H9 (cell line): ENCODE data around the gene CYP27A1. TPM values are rescaled to one million over a fixed set of nuclear protein-coding genes. Genes with fewer than 3 reads are reported as not detected.
"Not testable (repeated sequence)": the region's sequence is repeated elsewhere in the genome, so short reads cannot be mapped to it uniquely, and the experiment has no call there.

ENCODE experiments used
- DNase-seq: peaks from one replicate; pipeline ENCODE4 v3.0.0-alpha.2; 2017
- H2AFZ ChIP-seq: one replicate; pipeline ENCODE4 v1.6.1; 2013; ENCODE audit warnings: mild to moderate bottlenecking, low read length, control low read depth, moderate library complexity
- H2AK5ac ChIP-seq: 2 replicates; pipeline ENCODE4 v1.6.1; 2013; ENCODE audit warnings: low read length, control low read depth, mixed read lengths; ENCODE audit not compliant: insufficient read length
- H2BK120ac ChIP-seq: one replicate; pipeline ENCODE4 v1.6.1; 2013; ENCODE audit warnings: low read depth, mild to moderate bottlenecking, low read length, control low read depth, inconsistent platforms; ENCODE audit not compliant: poor library complexity, severe bottlenecking
- H2BK12ac ChIP-seq: 2 replicates; pipeline ENCODE4 v1.6.1; 2013; ENCODE audit warnings: low read length, control low read depth, mixed read lengths, low read depth; ENCODE audit not compliant: insufficient read length
- H2BK15ac ChIP-seq: 2 replicates; pipeline ENCODE4 v1.6.1; 2013; ENCODE audit warnings: low read depth, low read length, control low read depth
- H2BK20ac ChIP-seq: one replicate; pipeline ENCODE4 v1.6.1; 2013; ENCODE audit warnings: low read depth, mild to moderate bottlenecking, low read length, control low read depth, inconsistent platforms; ENCODE audit not compliant: poor library complexity, severe bottlenecking
- H2BK5ac ChIP-seq: 2 replicates; pipeline ENCODE4 v1.6.1; 2013; ENCODE audit warnings: low read length, control low read depth, mixed read lengths; ENCODE audit not compliant: insufficient read length
- H3K14ac ChIP-seq: 2 replicates; pipeline ENCODE4 v1.6.1; 2013; ENCODE audit warnings: low read length, control low read depth; ENCODE audit not compliant: insufficient read depth
- H3K18ac ChIP-seq: 2 replicates; pipeline ENCODE4 v1.6.1; 2013; ENCODE audit warnings: low read depth, mild to moderate bottlenecking, mixed read lengths, low read length, control low read depth; ENCODE audit not compliant: insufficient read length
- H3K23ac ChIP-seq: 2 replicates; pipeline ENCODE4 v1.6.1; 2013; ENCODE audit warnings: low read length, control low read depth, mixed read lengths, low read depth; ENCODE audit not compliant: insufficient read length
- H3K23me2 ChIP-seq: 2 replicates; pipeline ENCODE4 v1.6.1; 2013; ENCODE audit warnings: low read depth, mild to moderate bottlenecking, mixed read lengths, low read length, control low read depth; ENCODE audit not compliant: insufficient read length, poor library complexity, severe bottlenecking
- H3K27ac ChIP-seq: 2 replicates; pipeline ENCODE4 v1.5.1; 2013; ENCODE audit warnings: low read length, control low read depth, mixed read lengths, low read depth; ENCODE audit not compliant: insufficient read length
- H3K27me3 ChIP-seq: 2 replicates; pipeline ENCODE4 v1.6.1; 2013; ENCODE audit warnings: low read length, control low read depth, inconsistent platforms; ENCODE audit not compliant: insufficient read depth
- H3K4ac ChIP-seq: 2 replicates; pipeline ENCODE4 v1.6.1; 2013; ENCODE audit warnings: low read depth, mild to moderate bottlenecking, control low read depth, inconsistent platforms, low read length, moderate library complexity
- H3K4me1 ChIP-seq: 2 replicates; pipeline ENCODE4 v1.6.1; 2013; ENCODE audit warnings: low read length, control low read depth, inconsistent platforms; ENCODE audit not compliant: insufficient read depth
- H3K4me2 ChIP-seq: 2 replicates; pipeline ENCODE4 v1.6.1; 2013; ENCODE audit warnings: low read length, control low read depth, mixed read lengths; ENCODE audit not compliant: insufficient read length, insufficient read depth
- H3K56ac ChIP-seq: 2 replicates; pipeline ENCODE4 v1.6.1; 2013; ENCODE audit warnings: low read depth, mild to moderate bottlenecking, mixed read lengths, low read length, control low read depth; ENCODE audit not compliant: insufficient read length
- H3K79me1 ChIP-seq: 2 replicates; pipeline ENCODE4 v1.6.1; 2013; ENCODE audit warnings: low read depth, mild to moderate bottlenecking, moderate library complexity, low read length, control low read depth, inconsistent platforms; ENCODE audit not compliant: insufficient read depth, poor library complexity, severe bottlenecking
- H3K79me2 ChIP-seq: 2 replicates; pipeline ENCODE4 v1.6.1; 2013; ENCODE audit warnings: low read length, control low read depth, inconsistent platforms; ENCODE audit not compliant: insufficient read depth
- H3K9ac ChIP-seq: 2 replicates; pipeline ENCODE4 v1.6.1; 2013; ENCODE audit warnings: low read length, control low read depth, mixed read lengths; ENCODE audit not compliant: insufficient read length; ENCODE audit errors: extremely low read depth
- H3K9me3 ChIP-seq: one replicate; pipeline ENCODE4 v1.6.1; 2013; ENCODE audit warnings: low read depth, low read length, inconsistent platforms; ENCODE audit not compliant: control insufficient read depth
- H3T11ph ChIP-seq: one replicate; pipeline ENCODE4 v1.6.1; 2013; ENCODE audit warnings: mild to moderate bottlenecking, low read length, control low read depth, inconsistent platforms
- H4K20me1 ChIP-seq: one replicate; pipeline ENCODE4 v1.6.1; 2013; ENCODE audit not compliant: control insufficient read depth, insufficient read length, insufficient read depth
- H4K5ac ChIP-seq: 2 replicates; pipeline ENCODE4 v1.6.1; 2013; ENCODE audit warnings: low read depth, mild to moderate bottlenecking, mixed read lengths, low read length, control low read depth; ENCODE audit not compliant: insufficient read length
- H4K8ac ChIP-seq: replicated peaks from 2 replicates; pipeline ENCODE4 v1.6.1; 2013; ENCODE audit warnings: low read length, control low read depth, mixed read lengths, low read depth; ENCODE audit not compliant: insufficient read length
- H4K91ac ChIP-seq: 2 replicates; pipeline ENCODE4 v1.6.1; 2013; ENCODE audit warnings: low read depth, mild to moderate bottlenecking, moderate library complexity, mixed read lengths, low read length, control low read depth; ENCODE audit not compliant: insufficient read length
- H3K27ac Mint-ChIP-seq, 3 experiments: 2 replicates in 2 of 3; 3 replicates in 1 of 3; pipeline ENCODE4 v1.8.0; 2020 to 2021; ENCODE audit warnings: mixed read lengths in 3 of 3, mild to moderate bottlenecking in 1 of 3, moderate library complexity in 1 of 3
- H3K27me3 Mint-ChIP-seq: 2 replicates; pipeline ENCODE4 v1.8.0; 2021; ENCODE audit warnings: low read depth, mild to moderate bottlenecking, moderate library complexity, mixed read lengths
- H3K36me3 Mint-ChIP-seq, 3 experiments: 2 replicates in 2 of 3; 3 replicates in 1 of 3; pipeline ENCODE4 v1.8.0; 2020 to 2021; ENCODE audit warnings: low read depth in 3 of 3, mixed read lengths in 3 of 3; ENCODE audit not compliant: insufficient read depth in 1 of 3
- H3K4me1 Mint-ChIP-seq, 2 experiments: 2 replicates each; pipeline ENCODE4 v1.8.0; 2020; ENCODE audit warnings: mixed read lengths in 2 of 2
- H3K4me3 Mint-ChIP-seq, 2 experiments: 2 replicates in 1 of 2; 3 replicates in 1 of 2; pipeline ENCODE4 v1.8.0; 2020 to 2021; ENCODE audit warnings: mild to moderate bottlenecking in 2 of 2, mixed read lengths in 2 of 2, moderate library complexity in 1 of 2
- H3K9me3 Mint-ChIP-seq, 2 experiments: 2 replicates in 1 of 2; 3 replicates in 1 of 2; pipeline ENCODE4 v1.8.0; 2020; ENCODE audit warnings: mild to moderate bottlenecking in 2 of 2, mixed read lengths in 2 of 2, moderate library complexity in 1 of 2
- WGBS: extraction: QIAGEN DNeasy Blood & Tissue Kit; methylation state at CpG from one replicate; pipeline ENCODE4 v1.1.7; 2013; ENCODE audit warnings: missing lambda C conversion rate, low lambda C conversion rate, mixed read lengths; ENCODE audit not compliant: insufficient read length; ENCODE audit errors: extremely low coverage; 5-methylcytosine and 5-hydroxymethylcytosine counted together
- total RNA-seq: library from RNA; stranded (reverse); gene quantifications from 2 replicates; pipeline ENCODE4 v1.2.1, GENCODE V29; 2021

Gene CYP27A1
- total RNA-seq, 1 experiment from 2014 or later: 3.1 TPM

GRCh38 chr2:218846963-218847362 lies 65.0 kb downstream of the CYP27A1 start:
- not testable (repeated sequence) for H3K4me2 ChIP-seq, H3K27ac Mint-ChIP-seq, DNase-seq, H3K56ac ChIP-seq, H3K23me2 ChIP-seq, H3T11ph ChIP-seq, H2AFZ ChIP-seq, H3K14ac ChIP-seq, H4K91ac ChIP-seq, H3K9me3 ChIP-seq, H2AK5ac ChIP-seq, H3K36me3 Mint-ChIP-seq, H3K4me3 Mint-ChIP-seq, H3K4me1 Mint-ChIP-seq, H3K4ac ChIP-seq, H3K4me1 ChIP-seq, H2BK20ac ChIP-seq, H3K79me2 ChIP-seq, H2BK15ac ChIP-seq, H2BK120ac ChIP-seq, H3K79me1 ChIP-seq, H3K9ac ChIP-seq, H3K18ac ChIP-seq, H4K20me1 ChIP-seq, H3K27me3 ChIP-seq, H3K23ac ChIP-seq, H2BK12ac ChIP-seq, H3K27ac ChIP-seq, H4K8ac ChIP-seq, H2BK5ac ChIP-seq, H4K5ac ChIP-seq
- Mint-ChIP-seq H3K9me3 (peaks cover 24 to 28% of the 10 kb centered on the region in 2 experiments), H3K27me3 (peaks cover 24% of the 10 kb centered on the region)
- WGBS: no CpG with 5 or more reads among the region's 18 CpGs
